GM23338 (cell line): ENCODE data around the gene MFSD6.

Experiments used
- CREB1 ChIP-seq: fragments of 250-450 bp; sonication (Bioruptor Pico); IDR thresholded peaks from 2 replicates; pipeline ENCODE4 v1.5.0; 2020; ENCODE audit warnings: low read depth, mild to moderate bottlenecking, moderate library complexity
- CTCF ChIP-seq, 2 experiments: fragments of 200-600 bp in 1 of 2; sonication (generic) in 1 of 2; conservative IDR thresholded peaks; 2 replicates each; pipeline versions ENCODE4 v1.5.1 to v1.6.1; 2016 to 2017; ENCODE audit warnings: antibody characterized with exemption in 2 of 2, low read depth in 2 of 2, mild to moderate bottlenecking in 2 of 2, moderate library complexity in 1 of 2
- ETS1 ChIP-seq: IDR thresholded peaks from 2 replicates; pipeline ENCODE4 v1.6.1; 2016; ENCODE audit warnings: antibody characterized with exemption
- EZH2 ChIP-seq: fragments of 200-600 bp; sonication (generic); IDR thresholded peaks from one replicate; pipeline ENCODE4 v1.8.0; 2017; ENCODE audit warnings: antibody characterized with exemption, mild to moderate bottlenecking, low read depth; ENCODE audit not compliant: unreplicated experiment
- EZH2phosphoT487 ChIP-seq: fragments of 200-600 bp; sonication (generic); IDR thresholded peaks from one replicate; pipeline ENCODE4 v1.8.1; 2018; ENCODE audit warnings: antibody characterized with exemption; ENCODE audit not compliant: unreplicated experiment
- JUNB ChIP-seq: IDR thresholded peaks from one replicate; pipeline ENCODE4 v1.6.1; 2016; ENCODE audit warnings: antibody characterized with exemption; ENCODE audit not compliant: unreplicated experiment
- NANOG ChIP-seq: IDR thresholded peaks from 2 replicates; pipeline ENCODE4 v1.6.1; 2016; ENCODE audit warnings: antibody characterized with exemption, borderline replicate concordance
- POLR2AphosphoS5 ChIP-seq: IDR thresholded peaks from 2 replicates; pipeline ENCODE4 v1.6.1; 2016; ENCODE audit warnings: antibody characterized with exemption, low read depth
- REST ChIP-seq: IDR thresholded peaks from one replicate; pipeline ENCODE4 v1.6.1; 2018; ENCODE audit warnings: antibody characterized with exemption; ENCODE audit not compliant: unreplicated experiment
- ZNF114 ChIP-seq: fragments of 250-450 bp; sonication (Bioruptor Pico); IDR thresholded peaks from 2 replicates; pipeline ENCODE4 v1.5.0; 2020; ENCODE audit warnings: mild to moderate bottlenecking, moderate library complexity

- TF ChIP-seq CTCF (conservative IDR thresholded peaks at IDR 0.05; ENCODE audit: low read depth in 2 of 2) (peak; percentile 35 to 48; a peak in 3 of 4 replicates), EZH2phosphoT487 (no peak), POLR2AphosphoS5 (no peak), REST (no peak), NANOG (no peak), EZH2 (no peak), CREB1 (CRISPR knock-in tag) (no peak), ZNF114 (no peak), JUNB (no peak), ETS1 (no peak)
Measured at GRCh38 chr2:190550137-190550536, 142.0 kb downstream of the MFSD6 start.
